ENCODE data around the gene SRMS. TPM values are rescaled to one million over a fixed set of nuclear protein-coding genes. Genes with fewer than 3 reads are reported as not detected.

The SRMS gene
- polyA plus RNA-seq, 1 donor from 2014 or later, result not detected

DNA sequence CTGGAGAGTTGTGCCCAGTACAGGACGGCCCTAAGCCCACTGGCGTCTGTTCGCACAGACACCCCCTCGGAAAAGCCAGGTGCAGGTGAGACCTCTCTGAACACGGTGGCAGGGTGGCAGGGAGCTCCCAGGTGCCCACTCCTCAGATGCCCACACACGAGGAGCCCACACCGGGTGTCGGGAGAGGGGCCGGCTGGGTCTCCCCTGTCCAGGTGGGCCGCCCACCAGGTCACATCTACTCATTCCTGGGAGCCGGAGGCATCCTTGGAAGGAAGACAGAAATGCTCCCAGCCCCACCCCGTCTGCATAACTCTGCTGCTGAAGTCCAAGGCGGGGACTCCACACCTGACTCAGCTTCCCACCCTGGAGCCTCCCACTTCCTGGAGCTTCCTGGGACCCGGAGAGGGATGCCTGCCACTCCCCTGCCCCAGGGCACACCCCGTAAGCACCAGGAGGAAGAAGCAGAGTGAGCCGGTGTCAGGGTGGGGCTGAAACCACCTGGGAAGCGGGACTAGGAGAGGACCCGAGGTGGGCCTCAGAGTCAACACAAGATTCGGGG is 2.5 kb downstream of the SRMS start:
- Histone ChIP-seq H3K79me2 (replicated peaks; ENCODE audit: insufficient read depth, low read length) (no peaks in the 10 kb centered on the region), H3K4me2 (ENCODE audit: low read length) (no peak overlapping the region), H3K27me3 (ENCODE audit: insufficient read depth, low read depth, low read length) (no peaks in the 10 kb centered on the region), H3K9me2 (ENCODE audit: insufficient read depth, low read length) (no peaks in the 10 kb centered on the region), H3K9me3 (ENCODE audit: low read length) (no peaks in the 10 kb centered on the region), H3K9ac (ENCODE audit: low read length) (no peak overlapping the region), H3K36me3 (ENCODE audit: insufficient read depth, low read length) (no peaks in the 10 kb centered on the region), H3F3A (ENCODE audit: insufficient read depth, low read length, poor library complexity, severe bottlenecking) (no peaks in the 10 kb centered on the region), H3K4me3 (ENCODE audit: low read length) (no peak overlapping the region), H3K27ac (ENCODE audit: low read length) (no peak overlapping the region), H2AFZ (ENCODE audit: low read depth, low read length) (no peak overlapping the region), H4K20me1 (ENCODE audit: insufficient read depth) (no peaks in the 10 kb centered on the region)
- TF ChIP-seq RAD21 (conservative IDR thresholded peaks at IDR 0.05), result no peak
- no peak for TF ChIP-seq EZH2 (IDR thresholded peaks at IDR 0.05; ENCODE audit: borderline replicate concordance, insufficient read depth, low read length, poor library complexity, severe bottlenecking)
- no peak for TF ChIP-seq EP300 (conservative IDR thresholded peaks at IDR 0.05; ENCODE audit: poor library complexity, severe bottlenecking)
- TF ChIP-seq SMC3 (conservative IDR thresholded peaks at IDR 0.05; ENCODE audit: poor library complexity), result no peak
- no peak for TF ChIP-seq POLR2AphosphoS5 (IDR thresholded peaks at IDR 0.05)
- TF ChIP-seq TAF1 (IDR thresholded peaks at IDR 0.05; ENCODE audit: low read depth), result no peak
- TF ChIP-seq, protein P1, sequence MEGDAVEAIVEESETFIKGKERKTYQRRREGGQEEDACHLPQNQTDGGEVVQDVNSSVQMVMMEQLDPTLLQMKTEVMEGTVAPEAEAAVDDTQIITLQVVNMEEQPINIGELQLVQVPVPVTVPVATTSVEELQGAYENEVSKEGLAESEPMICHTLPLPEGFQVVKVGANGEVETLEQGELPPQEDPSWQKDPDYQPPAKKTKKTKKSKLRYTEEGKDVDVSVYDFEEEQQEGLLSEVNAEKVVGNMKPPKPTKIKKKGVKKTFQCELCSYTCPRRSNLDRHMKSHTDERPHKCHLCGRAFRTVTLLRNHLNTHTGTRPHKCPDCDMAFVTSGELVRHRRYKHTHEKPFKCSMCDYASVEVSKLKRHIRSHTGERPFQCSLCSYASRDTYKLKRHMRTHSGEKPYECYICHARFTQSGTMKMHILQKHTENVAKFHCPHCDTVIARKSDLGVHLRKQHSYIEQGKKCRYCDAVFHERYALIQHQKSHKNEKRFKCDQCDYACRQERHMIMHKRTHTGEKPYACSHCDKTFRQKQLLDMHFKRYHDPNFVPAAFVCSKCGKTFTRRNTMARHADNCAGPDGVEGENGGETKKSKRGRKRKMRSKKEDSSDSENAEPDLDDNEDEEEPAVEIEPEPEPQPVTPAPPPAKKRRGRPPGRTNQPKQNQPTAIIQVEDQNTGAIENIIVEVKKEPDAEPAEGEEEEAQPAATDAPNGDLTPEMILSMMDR (IDR thresholded peaks at IDR 0.05; ENCODE audit: poor library complexity, severe bottlenecking), result no peak
- TF ChIP-seq MXI1 (conservative IDR thresholded peaks at IDR 0.05; ENCODE audit: poor library complexity, severe bottlenecking), result no peak
- TF ChIP-seq, protein P2, sequence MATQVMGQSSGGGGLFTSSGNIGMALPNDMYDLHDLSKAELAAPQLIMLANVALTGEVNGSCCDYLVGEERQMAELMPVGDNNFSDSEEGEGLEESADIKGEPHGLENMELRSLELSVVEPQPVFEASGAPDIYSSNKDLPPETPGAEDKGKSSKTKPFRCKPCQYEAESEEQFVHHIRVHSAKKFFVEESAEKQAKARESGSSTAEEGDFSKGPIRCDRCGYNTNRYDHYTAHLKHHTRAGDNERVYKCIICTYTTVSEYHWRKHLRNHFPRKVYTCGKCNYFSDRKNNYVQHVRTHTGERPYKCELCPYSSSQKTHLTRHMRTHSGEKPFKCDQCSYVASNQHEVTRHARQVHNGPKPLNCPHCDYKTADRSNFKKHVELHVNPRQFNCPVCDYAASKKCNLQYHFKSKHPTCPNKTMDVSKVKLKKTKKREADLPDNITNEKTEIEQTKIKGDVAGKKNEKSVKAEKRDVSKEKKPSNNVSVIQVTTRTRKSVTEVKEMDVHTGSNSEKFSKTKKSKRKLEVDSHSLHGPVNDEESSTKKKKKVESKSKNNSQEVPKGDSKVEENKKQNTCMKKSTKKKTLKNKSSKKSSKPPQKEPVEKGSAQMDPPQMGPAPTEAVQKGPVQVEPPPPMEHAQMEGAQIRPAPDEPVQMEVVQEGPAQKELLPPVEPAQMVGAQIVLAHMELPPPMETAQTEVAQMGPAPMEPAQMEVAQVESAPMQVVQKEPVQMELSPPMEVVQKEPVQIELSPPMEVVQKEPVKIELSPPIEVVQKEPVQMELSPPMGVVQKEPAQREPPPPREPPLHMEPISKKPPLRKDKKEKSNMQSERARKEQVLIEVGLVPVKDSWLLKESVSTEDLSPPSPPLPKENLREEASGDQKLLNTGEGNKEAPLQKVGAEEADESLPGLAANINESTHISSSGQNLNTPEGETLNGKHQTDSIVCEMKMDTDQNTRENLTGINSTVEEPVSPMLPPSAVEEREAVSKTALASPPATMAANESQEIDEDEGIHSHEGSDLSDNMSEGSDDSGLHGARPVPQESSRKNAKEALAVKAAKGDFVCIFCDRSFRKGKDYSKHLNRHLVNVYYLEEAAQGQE (IDR thresholded peaks at IDR 0.05; ENCODE audit: borderline replicate concordance), result no peak

DNA sequence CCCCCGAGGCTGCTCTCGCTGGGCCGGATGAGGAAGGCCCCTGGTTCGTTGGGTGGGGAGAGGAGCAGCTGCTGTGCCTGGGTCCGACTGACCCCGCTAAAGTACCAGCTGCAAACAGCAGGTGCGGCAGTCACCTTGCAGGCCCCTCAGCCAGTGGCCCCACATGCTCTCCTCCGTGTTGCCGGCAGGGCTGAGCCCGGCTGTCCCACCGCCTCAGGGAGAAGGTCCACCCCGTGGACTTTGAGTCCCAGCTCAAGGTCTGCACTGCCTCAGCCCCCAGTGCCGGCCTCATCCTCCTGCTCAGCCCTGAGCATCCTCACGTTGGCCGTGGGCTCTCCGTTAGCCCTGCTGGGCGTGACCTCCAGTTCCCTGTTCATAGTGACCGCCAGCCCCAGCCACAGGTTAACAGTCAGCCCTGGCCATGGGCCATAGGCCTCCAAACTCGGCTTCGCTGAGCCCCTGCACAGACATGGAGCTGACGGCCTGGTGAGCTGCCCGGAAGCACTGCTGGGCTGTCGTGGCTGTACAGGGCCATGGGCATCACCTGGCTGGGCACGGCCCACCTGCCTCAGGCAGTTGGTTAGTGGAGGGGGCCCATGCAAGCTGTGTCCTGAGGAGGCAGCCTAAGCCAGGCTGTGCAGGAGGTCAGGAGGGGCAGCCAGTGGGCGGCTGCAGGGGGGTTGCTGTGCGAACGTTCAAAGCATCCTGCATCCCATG is 3.1 kb downstream of the SRMS start:
- no peak overlapping the region for H3K4me3 ChIP-seq (ENCODE audit: low read length)
- H3K9ac ChIP-seq (ENCODE audit: low read length), result no peak overlapping the region
- H3K9me2 ChIP-seq (ENCODE audit: insufficient read depth, low read length), result no peaks in the 10 kb centered on the region
- no peaks in the 10 kb centered on the region for H3F3A ChIP-seq (ENCODE audit: insufficient read depth, low read length, poor library complexity, severe bottlenecking)
- H3K27ac ChIP-seq (ENCODE audit: low read length), result no peak overlapping the region
- H3K79me2 ChIP-seq (replicated peaks; ENCODE audit: insufficient read depth, low read length), result no peaks in the 10 kb centered on the region
- no peak overlapping the region for H3K4me2 ChIP-seq (ENCODE audit: low read length)
- no peaks in the 10 kb centered on the region for H3K27me3 ChIP-seq (ENCODE audit: insufficient read depth, low read depth, low read length)
- H3K9me3 ChIP-seq (ENCODE audit: low read length), result no peaks in the 10 kb centered on the region
- TF ChIP-seq EP300 (conservative IDR thresholded peaks at IDR 0.05; ENCODE audit: poor library complexity, severe bottlenecking), result no peak
- TF ChIP-seq, protein P1 (IDR thresholded peaks at IDR 0.05; ENCODE audit: poor library complexity, severe bottlenecking), result no peak
- TF ChIP-seq POLR2AphosphoS5 (IDR thresholded peaks at IDR 0.05), result no peak
- no peaks in the 10 kb centered on the region for H4K20me1 ChIP-seq (ENCODE audit: insufficient read depth)
- H3K36me3 ChIP-seq (ENCODE audit: insufficient read depth, low read length), result no peaks in the 10 kb centered on the region
- no peak overlapping the region for H2AFZ ChIP-seq (ENCODE audit: low read depth, low read length)

Data from neural cell (in vitro differentiated cells).